Endothelial cell of umbilical vein (primary cell): Measurements from ENCODE around the gene RCAN1. TPM values are rescaled to one million over a fixed set of nuclear protein-coding genes. Genes with fewer than 3 reads are reported as not detected.

ENCODE experiments used
- BruUV-seq: library from RNA; stranded (reverse); fragments of 400-500 nt; replicated peaks from 2 replicates; lab custom pipeline; 2021; lab: Mats Ljungman, UMichigan
- CTCF ChIA-PET: fragments of 300-600, 350-600 bp; sonication (Branson Sonifier 250); formaldehyde crosslinking; loops from one replicate; lab custom pipeline; 2021; ENCODE audit warnings: antibody characterized with exemption, inconsistent platforms; lab: Charles Lee
- POLR2A ChIA-PET: fragments of 300-600, 350-600 bp; sonication (Branson Sonifier 250); formaldehyde crosslinking; loops from one replicate; lab custom pipeline; 2021; ENCODE audit warnings: antibody characterized with exemption, inconsistent platforms; lab: Charles Lee
- DNase-seq: peaks from one replicate; pipeline ENCODE4 v3.0.0-alpha.2; 2011; ENCODE audit warnings: low read depth, low spot score
- FAIRE-seq: peaks from 2 replicates; lab custom pipeline; 2011; peaks lifted over from hg19 to GRCh38; lab: Jason Lieb, UNC
- H2AFZ ChIP-seq: 2 replicates; pipeline ENCODE4 v1.6.0; 2012; ENCODE audit warnings: low read depth, low read length, control low read depth, inconsistent platforms
- H3K27ac ChIP-seq: 2 replicates; pipeline ENCODE4 v1.5.1; 2011; ENCODE audit warnings: low read depth, mild to moderate bottlenecking, control low read depth, low read length, moderate library complexity; ENCODE audit not compliant: insufficient read depth
- H3K27me3 ChIP-seq, 2 experiments: 2 replicates each; pipeline versions ENCODE4 v1.6.0 to v1.6.1; 2011; ENCODE audit warnings: low read length in 2 of 2, mixed read lengths in 1 of 2; ENCODE audit not compliant: control insufficient read depth in 2 of 2, insufficient read depth in 2 of 2
- H3K36me3 ChIP-seq, 2 experiments: 2 replicates in 1 of 2; 3 replicates in 1 of 2; pipeline ENCODE4 v1.5.1; 2011; ENCODE audit warnings: low read length in 2 of 2, mild to moderate bottlenecking in 1 of 2, moderate library complexity in 1 of 2; ENCODE audit not compliant: control insufficient read depth in 2 of 2, insufficient read depth in 2 of 2; ENCODE audit errors: extremely low read depth in 1 of 2
- H3K4me1 ChIP-seq: 3 replicates; pipeline ENCODE4 v1.5.1; 2011; ENCODE audit warnings: mild to moderate bottlenecking, low read length; ENCODE audit not compliant: control insufficient read depth, insufficient read depth; ENCODE audit errors: extremely low read depth
- H3K4me2 ChIP-seq: 2 replicates; pipeline ENCODE4 v1.6.1; 2011; ENCODE audit warnings: low read length, control low read depth, mixed read lengths; ENCODE audit not compliant: insufficient read depth
- H3K4me3 ChIP-seq, 3 experiments: fragments of 200-600 bp in 1 of 3; sonication (generic), shearing (Covaris generic) in 1 of 3; replicated peaks in 1 of 3; 2 replicates each; pipeline ENCODE4 v1.5.1; 2011 to 2016; ENCODE audit warnings: control low read depth in 3 of 3, low read length in 3 of 3, mild to moderate bottlenecking in 2 of 3, inconsistent platforms in 1 of 3, low read depth in 1 of 3, moderate library complexity in 1 of 3; ENCODE audit not compliant: insufficient read depth in 1 of 3
- H3K79me2 ChIP-seq: 2 replicates; pipeline ENCODE4 v1.6.0; 2012; ENCODE audit warnings: low read length, inconsistent platforms; ENCODE audit not compliant: control insufficient read depth, insufficient read depth
- H3K9ac ChIP-seq: replicated peaks from 2 replicates; pipeline ENCODE3; 2011; ENCODE audit warnings: low read length, control low read depth; ENCODE audit not compliant: insufficient read depth; ENCODE audit errors: extremely low read depth
- H3K9me1 ChIP-seq: replicated peaks from 3 replicates; pipeline ENCODE4 v1.6.0; 2011; ENCODE audit warnings: mild to moderate bottlenecking, low read length; ENCODE audit not compliant: control insufficient read depth, insufficient read depth; ENCODE audit errors: extremely low read depth
- H3K9me3 ChIP-seq: replicated peaks from 2 replicates; pipeline ENCODE4 v1.5.1; 2012; ENCODE audit warnings: low read length, inconsistent platforms; ENCODE audit not compliant: control insufficient read depth, insufficient read depth
- H4K20me1 ChIP-seq: replicated peaks from 2 replicates; pipeline ENCODE3; 2011; ENCODE audit warnings: mild to moderate bottlenecking, low read length; ENCODE audit not compliant: control insufficient read depth, insufficient read depth; ENCODE audit errors: extremely low read depth
- FOS ChIP-seq: IDR thresholded peaks from 2 replicates; pipeline ENCODE4 v1.6.1; 2011; ENCODE audit warnings: mild to moderate bottlenecking, low read length, moderate library complexity, borderline replicate concordance; ENCODE audit not compliant: insufficient read depth
- JUN ChIP-seq: IDR thresholded peaks from 2 replicates; pipeline ENCODE4 v1.6.1; 2011; ENCODE audit warnings: borderline replicate concordance, low read depth; ENCODE audit not compliant: insufficient read length, insufficient read depth
- POLR2A ChIP-seq: IDR thresholded peaks from 2 replicates; pipeline ENCODE4 v1.6.1; 2012; ENCODE audit warnings: low read depth, mild to moderate bottlenecking, control low read depth, low read length
- POLR2AphosphoS5 ChIP-seq: IDR thresholded peaks from 2 replicates; pipeline ENCODE4 v1.6.1; 2012; ENCODE audit warnings: low read depth, mild to moderate bottlenecking, control low read depth, low read length, moderate library complexity; ENCODE audit not compliant: insufficient read depth
- dilution Hi-C: fragments of 300-500 bp; cut with MboI; formaldehyde crosslinking; loops from one replicate; pipeline ENCODE4 v1.15.0; 2019; ENCODE audit warnings: low sequenced_read_pairs; ENCODE audit not compliant: extremely low pct_ligation_motif_present
- intact Hi-C: fragments of 100-400 bp; cut with micrococcal nuclease; formaldehyde crosslinking; loops from one replicate; pipeline ENCODE4 v1.10.0; 2022
- polyA plus RNA-seq, 4 experiments: library from polyadenylated mRNA; depleted of rRNA in 3 of 4; stranded (reverse) in 3 of 4; unstranded in 1 of 4; fragments of >200 nt; gene quantifications; 2 replicates each; pipeline versions ENCODE4 v1.2.1 to v1.2.3, GENCODE V29; 2011 to 2012; ENCODE audit warnings: missing spikeins in 1 of 4
- total RNA-seq: library from RNA; stranded (reverse); gene quantifications from 2 replicates; pipeline ENCODE4 v1.2.3, GENCODE V29; 2021
- TF ChIP-seq, protein P1 (sequence below), 2 donors: IDR thresholded peaks; 1 replicate in 1 of 2; 2 replicates in 1 of 2; pipeline ENCODE4 v1.5.1; 2011; ENCODE audit warnings: low read length in 2 of 2, mild to moderate bottlenecking in 2 of 2, moderate library complexity in 2 of 2, control low read depth in 1 of 2, inconsistent platforms in 1 of 2, low read depth in 1 of 2; ENCODE audit not compliant: insufficient read depth in 1 of 2; ENCODE audit errors: extremely low read depth in 1 of 2

Gene RCAN1
- total and polyA plus RNA-seq, 2 donors (not counting 3 experiments of a cell fraction or from before 2014, with no cell fraction given), result 9.7 to 16.5 TPM

DNA sequence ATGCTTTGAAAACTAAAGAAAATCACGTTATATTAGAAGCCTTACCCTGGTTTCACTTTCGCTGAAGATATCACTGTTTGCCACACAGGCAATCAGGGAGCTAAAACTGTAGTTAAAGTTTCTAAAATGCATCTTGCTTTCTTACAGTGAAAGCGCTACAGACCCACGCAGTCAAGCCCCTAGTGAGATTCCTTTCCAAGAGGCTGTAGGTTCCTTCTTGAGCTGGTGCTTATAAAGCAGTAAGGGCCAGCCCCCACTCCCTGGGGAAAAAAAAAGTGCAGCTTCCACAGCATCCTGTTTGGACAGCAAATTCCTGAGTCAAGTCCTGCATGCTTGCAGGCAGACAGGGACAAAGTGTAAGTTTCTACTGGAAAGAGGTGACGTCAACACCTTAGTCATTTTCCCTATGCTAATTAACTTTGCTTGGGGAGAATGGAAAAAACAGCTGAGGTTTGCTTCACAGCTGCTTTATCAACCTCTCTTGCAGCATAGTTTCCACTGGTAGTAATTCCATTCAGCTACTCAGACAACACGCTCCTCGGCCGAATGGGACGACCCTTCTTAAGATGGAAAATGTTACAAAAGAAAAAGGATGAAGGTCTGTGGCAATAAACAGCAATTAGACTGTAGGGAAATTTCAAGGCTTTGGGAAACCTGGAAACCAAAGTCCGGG lies 88.2 kb downstream of the RCAN1 start:
- FAIRE-seq (peak; percentile 99), DNase-seq (peak; percentile 99)
- Histone ChIP-seq H3K79me2 (peaks cover 13% of the 10 kb centered on the region), H3K4me2 (peak overlapping the region; percentile 99), H3K27me3 (no peaks in the 10 kb centered on the region), H2AFZ (peak overlapping the region; percentile 73), H3K27ac (peak overlapping the region; percentile 98), H3K9me1 (no peaks in the 10 kb centered on the region), H3K9ac (peak overlapping the region; percentile 100), H3K36me3 (peaks cover 2% of the 10 kb centered on the region in 2 experiments), H4K20me1 (no peaks in the 10 kb centered on the region), H3K4me1 (peaks cover 23% of the 10 kb centered on the region), H3K9me3 (no peaks in the 10 kb centered on the region), H3K4me3 (peak overlapping the region; percentile 41 to 93 (median 76))
- dilution Hi-C loops, result no loop called here
- POLR2A ChIA-PET, result interaction anchor here (0.6 to 1.9 kb wide), 9 partner anchors 9 to 983 kb away, joined by 3 to 9 read pairs (median 5); no protein-coding TSS in a partner anchor
- TF ChIP-seq POLR2A (peak; percentile 97), FOS (peak; percentile 64), POLR2AphosphoS5 (peak; percentile 86), JUN (peak; percentile 100)
- TF ChIP-seq, protein P1, sequence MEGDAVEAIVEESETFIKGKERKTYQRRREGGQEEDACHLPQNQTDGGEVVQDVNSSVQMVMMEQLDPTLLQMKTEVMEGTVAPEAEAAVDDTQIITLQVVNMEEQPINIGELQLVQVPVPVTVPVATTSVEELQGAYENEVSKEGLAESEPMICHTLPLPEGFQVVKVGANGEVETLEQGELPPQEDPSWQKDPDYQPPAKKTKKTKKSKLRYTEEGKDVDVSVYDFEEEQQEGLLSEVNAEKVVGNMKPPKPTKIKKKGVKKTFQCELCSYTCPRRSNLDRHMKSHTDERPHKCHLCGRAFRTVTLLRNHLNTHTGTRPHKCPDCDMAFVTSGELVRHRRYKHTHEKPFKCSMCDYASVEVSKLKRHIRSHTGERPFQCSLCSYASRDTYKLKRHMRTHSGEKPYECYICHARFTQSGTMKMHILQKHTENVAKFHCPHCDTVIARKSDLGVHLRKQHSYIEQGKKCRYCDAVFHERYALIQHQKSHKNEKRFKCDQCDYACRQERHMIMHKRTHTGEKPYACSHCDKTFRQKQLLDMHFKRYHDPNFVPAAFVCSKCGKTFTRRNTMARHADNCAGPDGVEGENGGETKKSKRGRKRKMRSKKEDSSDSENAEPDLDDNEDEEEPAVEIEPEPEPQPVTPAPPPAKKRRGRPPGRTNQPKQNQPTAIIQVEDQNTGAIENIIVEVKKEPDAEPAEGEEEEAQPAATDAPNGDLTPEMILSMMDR (IDR thresholded peaks at IDR 0.05; ENCODE audit: extremely low read depth in 1 of 2, insufficient read depth in 1 of 2, low read depth in 1 of 2, low read length in 2 of 2), result no peak
- CTCF ChIA-PET, result interaction anchor here (0.8 to 6.0 kb wide), 14 partner anchors 10 to 159 kb away, joined by 3 to 77 read pairs (median 10); partner anchors contain the start of gene KCNE1
- intact Hi-C loops, result loop anchor here (1.0 to 5.0 kb wide), 3 partner anchors 18 to 764 kb away; no protein-coding TSS in a partner anchor
- no TSS peak for BruUV-seq
